K562 (cell line): ENCODE measurements around the gene GLIS1. TPM values are rescaled to one million over a fixed set of nuclear protein-coding genes. Genes with fewer than 3 reads are reported as not detected.
A peak's percentile ranks its signal among the peaks of the same experiment; 100 is the strongest.

Experiments used
- ATAC-seq: fragments of 200-7000 bp; cut with Tn5 transposase; 3 replicates; pipeline ENCODE4 v1.9.1; 2020; ENCODE audit warnings: moderate library complexity
- BruUV-seq: library from RNA; stranded (reverse); fragments of 400-500 nt; replicated peaks from 2 replicates; lab custom pipeline; 2021; lab: Mats Ljungman, UMichigan
- CTCF ChIA-PET: fragments of 300-600 bp; formaldehyde crosslinking; extraction: SDS; loops from one replicate; lab custom pipeline; 2021; ENCODE audit warnings: low intra/inter-chr PET ratio; lab: Yijun Ruan, JAX
- POLR2A ChIA-PET: fragments of 300-600, 350-650 bp; sonication (Branson Sonifier 250); formaldehyde crosslinking; extraction: SDS; loops from one replicate; lab custom pipeline; 2021; ENCODE audit warnings: antibody characterized with exemption, inconsistent platforms; lab: Yijun Ruan, JAX
- DNase-seq, 4 experiments: peaks; one replicate each; pipeline versions ENCODE4 v3.0.0 to v3.0.0-alpha.2; 2011 to 2018; ENCODE audit warnings: low spot score in 3 of 4, mixed read lengths in 3 of 4; ENCODE audit errors: extremely low read depth in 1 of 4
- FAIRE-seq: peaks from 2 replicates; lab custom pipeline; 2011; peaks lifted over from hg19 to GRCh38; lab: Jason Lieb, UNC
- H2AFZ ChIP-seq: 2 replicates; pipeline ENCODE4 v1.6.0; 2011; ENCODE audit warnings: low read depth, low read length, control low read depth, inconsistent platforms
- H3K27ac ChIP-seq: fragments of 200-600 bp; 3 replicates; pipeline ENCODE4 v1.8.0; 2011; ENCODE audit warnings: low read depth, mild to moderate bottlenecking, control low read depth, inconsistent platforms, low read length, moderate library complexity, mixed read lengths; ENCODE audit errors: extremely low read depth
- H3K27me3 ChIP-seq, 2 experiments: fragments of 300-600 bp in 1 of 2; 2 replicates in 1 of 2; 3 replicates in 1 of 2; pipeline versions ENCODE4 v1.6.0 to v1.8.0; 2011; ENCODE audit warnings: inconsistent platforms in 2 of 2, low read length in 2 of 2, mild to moderate bottlenecking in 1 of 2, mixed read lengths in 1 of 2, moderate library complexity in 1 of 2; ENCODE audit not compliant: control insufficient read depth in 2 of 2, insufficient read depth in 2 of 2
- H3K36me3 ChIP-seq: fragments of 300-600 bp; 3 replicates; pipeline ENCODE4 v1.8.0; 2011; ENCODE audit warnings: mild to moderate bottlenecking, low read length, inconsistent platforms; ENCODE audit not compliant: control insufficient read depth, insufficient read depth
- H3K4me1 ChIP-seq, 2 experiments: fragments of 200-600 bp in 1 of 2; replicated peaks in 1 of 2; 2 replicates in 1 of 2; 3 replicates in 1 of 2; pipeline versions ENCODE4 v1.5.1 to v1.8.0; 2011; ENCODE audit warnings: inconsistent platforms in 2 of 2, low read length in 2 of 2, mild to moderate bottlenecking in 1 of 2, mixed read lengths in 1 of 2, moderate library complexity in 1 of 2; ENCODE audit not compliant: control insufficient read depth in 2 of 2, insufficient read depth in 2 of 2
- H3K4me2 ChIP-seq: 2 replicates; pipeline ENCODE4 v1.6.1; 2011; ENCODE audit warnings: low read length, control low read depth, inconsistent platforms, mixed read lengths; ENCODE audit not compliant: insufficient read depth
- H3K4me3 ChIP-seq: fragments of 200-600 bp; sonication (generic), shearing (Covaris generic); 2 replicates; pipeline ENCODE4 v1.5.1; 2016; ENCODE audit warnings: control low read depth, inconsistent platforms
- H3K79me2 ChIP-seq: fragments of 200-600 bp; 3 replicates; pipeline ENCODE4 v1.8.0; 2011; ENCODE audit warnings: low read length, inconsistent platforms; ENCODE audit not compliant: control insufficient read depth, insufficient read depth
- H3K9ac ChIP-seq, 2 experiments: 2 replicates each; pipeline versions ENCODE4 v1.6.0 to v1.6.1; 2011; ENCODE audit warnings: low read depth in 2 of 2, low read length in 2 of 2, control low read depth in 1 of 2, inconsistent platforms in 1 of 2, mild to moderate bottlenecking in 1 of 2, mixed read lengths in 1 of 2; ENCODE audit not compliant: insufficient read depth in 1 of 2
- H3K9me1 ChIP-seq: one replicate; pipeline ENCODE4 v1.6.0; 2011; ENCODE audit warnings: inconsistent platforms, mild to moderate bottlenecking, low read length, moderate library complexity; ENCODE audit not compliant: control insufficient read depth, insufficient read depth
- H3K9me3 ChIP-seq: replicated peaks from 2 replicates; pipeline ENCODE4 v1.5.1; 2011; ENCODE audit warnings: low read depth, low read length, inconsistent platforms; ENCODE audit not compliant: control insufficient read depth, insufficient read depth
- H4K20me1 ChIP-seq: replicated peaks from 2 replicates; pipeline ENCODE4 v1.6.1; 2011; ENCODE audit warnings: low read length, inconsistent platforms, mixed read lengths; ENCODE audit not compliant: control insufficient read depth, insufficient read depth
- ADNP ChIP-seq: fragments of 200-800 bp; sonication (Bioruptor generic); IDR thresholded peaks from 2 replicates; pipeline ENCODE4 v1.6.1; 2016; ENCODE audit warnings: missing genetic modification characterization, missing compliant biosample characterization
- CBFA2T2 ChIP-seq: fragments of 450-650 bp; conservative IDR thresholded peaks from 2 replicates; pipeline ENCODE4 v1.6.1; 2017; ENCODE audit warnings: mild to moderate bottlenecking
- DIDO1 ChIP-seq: fragments of 450-650 bp; IDR thresholded peaks from 2 replicates; pipeline ENCODE4 v1.6.1; 2016; ENCODE audit warnings: low read depth, missing biosample characterization, missing genetic modification characterization
- ELF4 ChIP-seq: fragments of 450-650 bp; formaldehyde crosslinking; IDR thresholded peaks from 2 replicates; pipeline ENCODE4 v1.4.0; 2022; ENCODE audit warnings: missing genetic modification characterization
- ETV6 ChIP-seq, 3 experiments: fragments of 150-350 bp in 1 of 3; sonication (generic) in 1 of 3; formaldehyde crosslinking in 1 of 3; IDR thresholded peaks; 2 replicates each; pipeline versions ENCODE4 v1.6.1 to v1.8.0; 2014 to 2022; ENCODE audit warnings: borderline replicate concordance in 2 of 3, low read depth in 2 of 3, antibody characterized with exemption in 1 of 3, low read length in 1 of 3, mild to moderate bottlenecking in 1 of 3, missing genetic modification reagents in 1 of 3
- JUNB ChIP-seq: fragments of 450-650 bp; formaldehyde crosslinking; conservative IDR thresholded peaks from 2 replicates; pipeline ENCODE4 v1.4.0; 2020; ENCODE audit warnings: mild to moderate bottlenecking
- KDM1A ChIP-seq, 2 experiments: fragments of 450-650 bp; IDR thresholded peaks; 2 replicates each; pipeline ENCODE4 v1.6.1; 2016; ENCODE audit warnings: mild to moderate bottlenecking in 2 of 2
- KLF1 ChIP-seq: fragments of 450-650 bp; IDR thresholded peaks from 2 replicates; pipeline ENCODE4 v1.6.1; 2016; ENCODE audit warnings: missing genetic modification characterization, missing compliant biosample characterization
- LEF1 ChIP-seq: fragments of 450-650 bp; IDR thresholded peaks from 2 replicates; pipeline ENCODE4 v1.6.1; 2016; ENCODE audit warnings: mild to moderate bottlenecking
- MBD1 ChIP-seq: fragments of 250-450 bp; sonication (Bioruptor Pico); IDR thresholded peaks from 2 replicates; pipeline ENCODE4 v1.8.0; 2022; ENCODE audit warnings: inconsistent platforms
- RBM25 ChIP-seq: fragments of 200-400 bp; formaldehyde crosslinking; IDR thresholded peaks from 2 replicates; pipeline ENCODE4 v1.6.1; 2018; ENCODE audit warnings: low read length, low read depth, moderate library complexity; ENCODE audit not compliant: severe bottlenecking
- RCOR1 ChIP-seq, 2 experiments: IDR thresholded peaks; 2 replicates each; pipeline ENCODE4 v1.6.1; 2012; ENCODE audit warnings: low read depth in 2 of 2, low read length in 2 of 2, borderline replicate concordance in 1 of 2, improper control_type of control experiment in 1 of 2
- SNIP1 ChIP-seq: fragments of 450-650 bp; IDR thresholded peaks from 2 replicates; pipeline ENCODE4 v1.7.1; 2017; ENCODE audit warnings: low read depth, mild to moderate bottlenecking
- ZNF134 ChIP-seq: fragments of 250-450 bp; sonication (Bioruptor Pico); conservative IDR thresholded peaks from 2 replicates; pipeline ENCODE4 v1.4.0; 2020
- ZSCAN32 ChIP-seq: fragments of 450-650 bp; formaldehyde crosslinking; IDR thresholded peaks from 2 replicates; pipeline ENCODE4 v1.4.0; 2020; ENCODE audit warnings: mild to moderate bottlenecking, moderate library complexity
- WGBS: fragments of 100-300 bp; shearing (Covaris generic); methylation state at CpG from one replicate; pipeline ENCODE4 v1.1.6; 2016; ENCODE audit warnings: low coverage, mixed read lengths; ENCODE audit not compliant: insufficient coverage; ENCODE audit errors: missing lambda C conversion rate; 5-methylcytosine and 5-hydroxymethylcytosine counted together
- in situ Hi-C: fragments of 300-500 bp; cut with MboI; formaldehyde crosslinking; loops from 4 replicates; pipeline ENCODE4 v1.15.0; 2018; ENCODE audit warnings: inconsistent platforms, mixed read lengths
- intact Hi-C: fragments of 100-400 bp; cut with micrococcal nuclease; formaldehyde crosslinking; loops from 2 replicates; pipeline ENCODE4 v1.14.2; 2022
- polyA plus RNA-seq, 8 experiments: library from polyadenylated mRNA; depleted of rRNA in 4 of 8; stranded (reverse) in 5 of 8; unstranded in 3 of 8; fragments of >200 nt; fragmentation: Nextera tagmentation in 2 of 8; fragmentation: Illumina TruSeq in 1 of 8; extraction: Ambion mirVana in 2 of 8; extraction: Trizol in 1 of 8; gene quantifications; 2 replicates each; pipeline versions ENCODE4 v1.2.1 to v1.2.3, GENCODE V29; 2011 to 2014; ENCODE audit warnings: inconsistent platforms in 1 of 8, missing spikeins in 1 of 8
- total RNA-seq, 7 experiments: library from RNA; depleted of rRNA in 6 of 7; stranded (reverse); fragments of >200 nt in 6 of 7; fragmentation: Illumina TruSeq in 2 of 7; extraction: Trizol in 2 of 7; gene quantifications; 2 replicates each; pipeline versions ENCODE4 v1.2.1 to v1.2.3, GENCODE V29; 2011 to 2021; ENCODE audit warnings: low replicate concordance in 1 of 7
- TF ChIP-seq, protein P1 (sequence below): fragments of 450-650 bp; formaldehyde crosslinking; IDR thresholded peaks from 2 replicates; pipeline ENCODE4 v1.4.0; 2020; ENCODE audit warnings: mild to moderate bottlenecking, mixed read lengths

Gene GLIS1
- total and polyA plus RNA-seq, 9 of the 15 experiments (the other 6 are each of a cell fraction or from before 2014, with no cell fraction given), result not detected

- no peaks in the 10 kb centered on the region for H3K4me1 ChIP-seq
- no peaks in the 10 kb centered on the region for H3K9me1 ChIP-seq
- ChIA-PET CTCF (no interaction called here), POLR2A (no interaction called here)
- H3K79me2 ChIP-seq, result no peaks in the 10 kb centered on the region
- H2AFZ ChIP-seq, result no peak overlapping the region
- no peaks in the 10 kb centered on the region for H3K36me3 ChIP-seq
- H3K4me2 ChIP-seq, result no peak overlapping the region
- no peak overlapping the region for H3K4me3 ChIP-seq
- FAIRE-seq (no peak), ATAC-seq (no peak), DNase-seq (no peak)
- H3K27ac ChIP-seq, result no peak overlapping the region
- no peak overlapping the region for H3K9ac ChIP-seq
- no TSS peak for BruUV-seq
- H3K27me3 ChIP-seq, result peaks cover 14 to 51% of the 10 kb centered on the region in 2 experiments
- H3K9me3 ChIP-seq, result no peaks in the 10 kb centered on the region
- WGBS, result 2% methylated on average over 6 of the region's 6 CpGs
- in situ Hi-C loops (no loop called here), intact Hi-C loops (no loop called here)
- 0 out of 4 replicates have a peak, but pooled peaks of 1 of the 2 experiments have one; percentile 26 for TF ChIP-seq KDM1A (IDR thresholded peaks at IDR 0.05)
- TF ChIP-seq LEF1, result no peak
- no peak for TF ChIP-seq MBD1 (CRISPR knock-in tag)
- 0 out of 4 replicates have a peak, but pooled peaks of 1 of the 2 experiments have one; percentile 16 for TF ChIP-seq RCOR1 (IDR thresholded peaks at IDR 0.05; ENCODE audit: borderline replicate concordance in 1 of 2, low read depth in 2 of 2, low read length in 2 of 2)
- peak; percentile 60; the same call in 1 of the 2 replicates for TF ChIP-seq ADNP (tag)
- no peak for TF ChIP-seq ZNF134 (CRISPR knock-in tag)
- no peak for TF ChIP-seq DIDO1 (tag)
- TF ChIP-seq ELF4 (CRISPR knock-in tag), result no peak
- TF ChIP-seq JUNB (CRISPR knock-in tag), result no peak
- TF ChIP-seq, protein P1, sequence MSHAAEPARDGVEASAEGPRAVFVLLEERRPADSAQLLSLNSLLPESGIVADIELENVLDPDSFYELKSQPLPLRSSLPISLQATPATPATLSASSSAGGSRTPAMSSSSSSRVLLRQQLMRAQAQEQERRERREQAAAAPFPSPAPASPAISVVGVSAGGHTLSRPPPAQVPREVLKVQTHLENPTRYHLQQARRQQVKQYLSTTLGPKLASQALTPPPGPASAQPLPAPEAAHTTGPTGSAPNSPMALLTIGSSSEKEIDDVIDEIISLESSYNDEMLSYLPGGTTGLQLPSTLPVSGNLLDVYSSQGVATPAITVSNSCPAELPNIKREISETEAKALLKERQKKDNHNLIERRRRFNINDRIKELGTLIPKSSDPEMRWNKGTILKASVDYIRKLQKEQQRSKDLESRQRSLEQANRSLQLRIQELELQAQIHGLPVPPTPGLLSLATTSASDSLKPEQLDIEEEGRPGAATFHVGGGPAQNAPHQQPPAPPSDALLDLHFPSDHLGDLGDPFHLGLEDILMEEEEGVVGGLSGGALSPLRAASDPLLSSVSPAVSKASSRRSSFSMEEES (CRISPR knock-in tag), result no peak
- no peak for TF ChIP-seq CBFA2T2
- no peak for TF ChIP-seq SNIP1
- peak; percentile 95 for TF ChIP-seq RBM25
- TF ChIP-seq ETV6 (IDR thresholded peaks at IDR 0.05; ENCODE audit: borderline replicate concordance in 1 of 2, low read depth in 2 of 2, low read length in 1 of 2), result no peak
- no peak for TF ChIP-seq ETV6 (CRISPR knock-in tag; IDR thresholded peaks at IDR 0.05; ENCODE audit: borderline replicate concordance)
- TF ChIP-seq ZSCAN32 (CRISPR knock-in tag), result no peak
- no peak for TF ChIP-seq KLF1 (tag)
- H4K20me1 ChIP-seq, result no peaks in the 10 kb centered on the region; the same call in 1 of the 2 replicates
Measured at GRCh38 chr1:53717025-53717804, 21.7 kb downstream of the GLIS1 start.
